ENCODE results near the gene TMEM132D.

TMEM132D gene

DNA sequence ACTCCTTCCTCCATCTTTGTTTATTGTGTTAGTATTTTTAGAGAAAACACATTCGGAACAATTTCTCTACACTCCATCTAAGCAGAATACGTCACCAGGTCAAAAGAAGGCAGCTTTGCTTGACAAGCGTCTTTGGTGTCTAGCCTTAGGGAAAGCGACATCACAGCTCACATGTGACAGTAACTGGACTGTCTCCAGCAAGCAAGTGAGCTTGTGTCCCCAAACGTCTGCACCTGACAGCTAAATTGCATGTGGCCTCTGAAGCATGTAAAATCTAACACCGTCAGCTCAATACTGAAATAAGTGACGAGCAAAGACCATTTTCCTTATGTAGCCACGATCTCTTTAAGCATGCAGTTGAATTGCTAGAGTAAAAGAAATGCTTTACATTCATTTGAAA, 540.8 kb downstream of the TMEM132D start:
- ChIA-PET POLR2A (no interaction called here), CTCF (no interaction called here)
- TF ChIP-seq, protein P1, sequence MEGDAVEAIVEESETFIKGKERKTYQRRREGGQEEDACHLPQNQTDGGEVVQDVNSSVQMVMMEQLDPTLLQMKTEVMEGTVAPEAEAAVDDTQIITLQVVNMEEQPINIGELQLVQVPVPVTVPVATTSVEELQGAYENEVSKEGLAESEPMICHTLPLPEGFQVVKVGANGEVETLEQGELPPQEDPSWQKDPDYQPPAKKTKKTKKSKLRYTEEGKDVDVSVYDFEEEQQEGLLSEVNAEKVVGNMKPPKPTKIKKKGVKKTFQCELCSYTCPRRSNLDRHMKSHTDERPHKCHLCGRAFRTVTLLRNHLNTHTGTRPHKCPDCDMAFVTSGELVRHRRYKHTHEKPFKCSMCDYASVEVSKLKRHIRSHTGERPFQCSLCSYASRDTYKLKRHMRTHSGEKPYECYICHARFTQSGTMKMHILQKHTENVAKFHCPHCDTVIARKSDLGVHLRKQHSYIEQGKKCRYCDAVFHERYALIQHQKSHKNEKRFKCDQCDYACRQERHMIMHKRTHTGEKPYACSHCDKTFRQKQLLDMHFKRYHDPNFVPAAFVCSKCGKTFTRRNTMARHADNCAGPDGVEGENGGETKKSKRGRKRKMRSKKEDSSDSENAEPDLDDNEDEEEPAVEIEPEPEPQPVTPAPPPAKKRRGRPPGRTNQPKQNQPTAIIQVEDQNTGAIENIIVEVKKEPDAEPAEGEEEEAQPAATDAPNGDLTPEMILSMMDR (IDR thresholded peaks at IDR 0.05; ENCODE audit: insufficient read depth, low read length, missing control alignments): no peak
- H3K4me3 ChIP-seq (ENCODE audit: low read depth, low read length): no peak overlapping the region
- DNase-seq (ENCODE audit: low read depth, low spot score): no peak

GRCh38 chr12:129357233-129357632, 546.6 kb downstream of the TMEM132D start:
- no peak overlapping the region for H3K4me3 ChIP-seq (ENCODE audit: low read depth, low read length)
- ChIA-PET POLR2A (no interaction called here), CTCF (no interaction called here)
- DNase-seq (ENCODE audit: low read depth, low spot score): no peak
- TF ChIP-seq, protein P1 (IDR thresholded peaks at IDR 0.05; ENCODE audit: insufficient read depth, low read length, missing control alignments): no peak

- POLR2A ChIA-PET: no interaction called here
- H3K4me3 ChIP-seq (ENCODE audit: low read depth, low read length): no peak overlapping the region
- CTCF ChIA-PET: no interaction called here
- TF ChIP-seq, protein P1 (IDR thresholded peaks at IDR 0.05; ENCODE audit: insufficient read depth, low read length, missing control alignments): no peak
- DNase-seq (ENCODE audit: low read depth, low spot score): no peak
Observed at GRCh38 chr12:129351481-129351880, 552.3 kb downstream of the TMEM132D start.

DNA sequence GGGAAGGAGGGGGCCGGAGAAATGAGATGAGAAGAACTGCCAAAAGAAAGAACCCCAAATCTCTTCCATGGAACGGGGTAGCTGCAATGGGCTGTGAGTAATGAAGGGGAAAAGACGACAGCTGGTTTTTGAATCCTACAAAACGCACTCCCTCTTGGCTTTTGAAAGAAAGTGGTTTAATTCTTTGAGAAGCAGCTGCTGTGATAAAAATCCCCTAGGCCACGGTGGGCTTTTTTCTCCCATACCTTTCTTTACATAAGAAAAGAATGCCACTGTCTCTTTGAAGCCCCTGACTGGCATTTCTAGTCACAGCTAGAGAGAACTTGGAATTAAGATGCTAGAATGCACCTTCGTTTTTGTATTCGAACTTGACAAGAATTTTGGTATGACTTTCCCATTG, 564.5 kb downstream of the TMEM132D start:
- H3K4me3 ChIP-seq (ENCODE audit: low read depth, low read length): no peak overlapping the region
- no peak for DNase-seq (ENCODE audit: low read depth, low spot score)
- TF ChIP-seq, protein P1 (IDR thresholded peaks at IDR 0.05; ENCODE audit: insufficient read depth, low read length, missing control alignments): no peak
- CTCF ChIA-PET: no interaction called here
- POLR2A ChIA-PET: no interaction called here

DNA sequence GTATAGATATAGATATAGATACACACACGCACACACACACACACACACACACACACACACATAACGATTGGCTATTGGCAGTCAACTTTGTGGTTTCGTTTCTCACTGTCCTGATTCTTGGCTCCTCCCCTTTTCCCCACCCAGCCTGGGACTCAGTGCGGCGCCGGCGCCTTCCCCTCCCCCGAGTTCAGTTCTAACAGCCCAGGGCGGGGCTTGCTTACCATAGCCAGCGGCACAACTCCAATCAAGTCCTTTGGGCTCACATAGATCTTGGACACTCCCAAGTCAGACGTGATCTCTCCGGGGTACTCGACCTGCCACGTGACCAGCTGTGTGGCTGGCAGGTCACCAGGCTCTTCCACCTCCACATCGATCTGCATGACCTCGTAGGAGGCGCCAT, 566.4 kb downstream of the TMEM132D start:
- no peak overlapping the region for H3K4me3 ChIP-seq (ENCODE audit: low read depth, low read length)
- ChIA-PET CTCF (no interaction called here), POLR2A (no interaction called here)
- no peak for DNase-seq (ENCODE audit: low read depth, low spot score)
- TF ChIP-seq, protein P1 (IDR thresholded peaks at IDR 0.05; ENCODE audit: insufficient read depth, low read length, missing control alignments): no peak

GRCh38 chr12:129335773-129336172, 568.1 kb downstream of the TMEM132D start:
- POLR2A ChIA-PET: no interaction called here
- no peak for DNase-seq (ENCODE audit: low read depth, low spot score)
- CTCF ChIA-PET: no interaction called here
- TF ChIP-seq, protein P1 (IDR thresholded peaks at IDR 0.05; ENCODE audit: insufficient read depth, low read length, missing control alignments): no peak
- no peak overlapping the region for H3K4me3 ChIP-seq (ENCODE audit: low read depth, low read length)
